H1 (cell line): ENCODE measurements around the gene LRRC37A3. TPM values are rescaled to one million over a fixed set of nuclear protein-coding genes. Genes with fewer than 3 reads are reported as not detected.
"Not testable (repeated sequence)": the region's sequence is repeated elsewhere in the genome, so short reads cannot be mapped to it uniquely, and the experiment has no call there.

Experiments used
- CTCF ChIA-PET: fragments of 300-600 bp; sonication (Branson Sonifier 250); formaldehyde crosslinking; loops from one replicate; lab custom pipeline; 2021; ENCODE audit not compliant: partially characterized antibody; lab: Charles Lee
- POLR2A ChIA-PET: fragments of 300-600 bp; sonication (Branson Sonifier 250); formaldehyde crosslinking; loops from one replicate; lab custom pipeline; 2021; ENCODE audit warnings: inconsistent platforms; ENCODE audit not compliant: partially characterized antibody; lab: Charles Lee
- DNase-seq, 2 experiments: peaks; one replicate each; pipeline versions ENCODE4 v3.0.0 to v3.0.0-alpha.2; 2010 to 2022; ENCODE audit warnings: low spot score in 2 of 2, low read depth in 1 of 2, mixed read lengths in 1 of 2
- FAIRE-seq: peaks from 2 replicates; lab custom pipeline; 2011; peaks lifted over from hg19 to GRCh38; lab: Jason Lieb, UNC
- H2AFZ ChIP-seq: 2 replicates; pipeline ENCODE4 v1.8.1; 2012; ENCODE audit warnings: low read length, inconsistent platforms
- H2AK5ac ChIP-seq: 2 replicates; pipeline ENCODE4 v1.6.1; 2013; ENCODE audit warnings: low read depth, low read length
- H2BK120ac ChIP-seq: replicated peaks from 2 replicates; pipeline ENCODE3; 2013; ENCODE audit warnings: low read depth, low read length, inconsistent platforms
- H2BK12ac ChIP-seq: 2 replicates; pipeline ENCODE4 v1.6.1; 2013; ENCODE audit warnings: low read depth, low read length
- H2BK15ac ChIP-seq: 2 replicates; pipeline ENCODE4 v1.6.1; 2013; ENCODE audit warnings: low read length
- H2BK20ac ChIP-seq: 2 replicates; pipeline ENCODE4 v1.6.1; 2013; ENCODE audit warnings: low read length
- H2BK5ac ChIP-seq: 2 replicates; pipeline ENCODE4 v1.6.1; 2013; ENCODE audit warnings: low read depth, low read length
- H3K14ac ChIP-seq: 2 replicates; pipeline ENCODE4 v1.6.1; 2013; ENCODE audit warnings: inconsistent platforms; ENCODE audit not compliant: insufficient read length
- H3K18ac ChIP-seq: 2 replicates; pipeline ENCODE4 v1.6.1; 2013; ENCODE audit warnings: low read length; ENCODE audit errors: extremely low read depth
- H3K23ac ChIP-seq: 2 replicates; pipeline ENCODE4 v1.6.1; 2013; ENCODE audit warnings: inconsistent platforms; ENCODE audit not compliant: insufficient read length
- H3K23me2 ChIP-seq: 2 replicates; pipeline ENCODE4 v1.6.1; 2013; ENCODE audit warnings: low read depth, low read length
- H3K27ac ChIP-seq: 2 replicates; pipeline ENCODE4 v1.6.1; 2011; ENCODE audit warnings: low read depth, low read length, inconsistent platforms
- H3K27me3 ChIP-seq, 4 experiments: replicated peaks in 1 of 4; 1 replicate in 1 of 4; 2 replicates in 3 of 4; pipeline versions ENCODE4 v1.6.1 to v1.8.1; 2011 to 2013; ENCODE audit warnings: low read length in 3 of 4, mild to moderate bottlenecking in 3 of 4, inconsistent platforms in 2 of 4, mixed read lengths in 2 of 4, moderate library complexity in 1 of 4; ENCODE audit not compliant: control insufficient read depth in 3 of 4, insufficient read depth in 3 of 4; ENCODE audit errors: extremely low read depth in 1 of 4
- H3K36me3 ChIP-seq, 4 experiments: 2 replicates each; pipeline versions ENCODE4 v1.6.1 to v1.8.1; 2011 to 2013; ENCODE audit warnings: mild to moderate bottlenecking in 4 of 4, low read length in 3 of 4, moderate library complexity in 2 of 4, control low read depth in 1 of 4, inconsistent platforms in 1 of 4; ENCODE audit not compliant: insufficient read depth in 4 of 4, control insufficient read depth in 2 of 4
- H3K4ac ChIP-seq: replicated peaks from 2 replicates; pipeline ENCODE3; 2013; ENCODE audit warnings: low read length, low read depth, mixed read lengths, inconsistent platforms; ENCODE audit not compliant: insufficient read length
- H3K4me1 ChIP-seq, 4 experiments: replicated peaks in 1 of 4; 1 replicate in 1 of 4; 2 replicates in 3 of 4; pipeline versions ENCODE4 v1.6.1 to v1.8.1; 2011 to 2013; ENCODE audit warnings: low read length in 3 of 4, inconsistent platforms in 2 of 4, mixed read lengths in 1 of 4; ENCODE audit not compliant: insufficient read depth in 4 of 4, control insufficient read depth in 3 of 4
- H3K4me2 ChIP-seq, 2 experiments: 2 replicates each; pipeline versions ENCODE4 v1.6.1 to v1.8.1; 2011 to 2013; ENCODE audit warnings: low read depth in 2 of 2, low read length in 2 of 2, control low read depth in 1 of 2, inconsistent platforms in 1 of 2, mild to moderate bottlenecking in 1 of 2; ENCODE audit not compliant: insufficient read depth in 1 of 2
- H3K4me3 ChIP-seq, 4 experiments: fragments of 200-600, 300-600 bp in 1 of 4; sonication (generic), shearing (Covaris generic), sonication (Bioruptor Twin) in 1 of 4; 2 replicates each; pipeline versions ENCODE4 v1.5.1 to v1.8.1; 2011 to 2016; ENCODE audit warnings: low read length in 4 of 4, low read depth in 3 of 4, control low read depth in 2 of 4, inconsistent platforms in 2 of 4, mild to moderate bottlenecking in 2 of 4, mixed read lengths in 1 of 4, moderate library complexity in 1 of 4; ENCODE audit not compliant: insufficient read depth in 2 of 4; ENCODE audit errors: extremely low read depth in 1 of 4
- H3K56ac ChIP-seq: replicated peaks from 2 replicates; pipeline ENCODE3; 2013; ENCODE audit warnings: low read depth, mild to moderate bottlenecking, mixed read lengths, low read length, inconsistent platforms; ENCODE audit not compliant: insufficient read length
- H3K79me1 ChIP-seq: 2 replicates; pipeline ENCODE4 v1.6.1; 2013; ENCODE audit warnings: low read depth, low read length, control low read depth
- H3K79me2 ChIP-seq, 2 experiments: 2 replicates each; pipeline versions ENCODE4 v1.6.1 to v1.8.1; 2012 to 2013; ENCODE audit warnings: low read length in 2 of 2, mild to moderate bottlenecking in 2 of 2, inconsistent platforms in 1 of 2; ENCODE audit not compliant: insufficient read depth in 2 of 2, control insufficient read depth in 1 of 2
- H3K9ac ChIP-seq, 4 experiments: replicated peaks in 1 of 4; 1 replicate in 1 of 4; 2 replicates in 3 of 4; pipeline versions ENCODE4 v1.6.1 to v1.8.1; 2011 to 2013; ENCODE audit warnings: low read depth in 3 of 4, low read length in 3 of 4, control low read depth in 2 of 4, mild to moderate bottlenecking in 2 of 4, moderate library complexity in 2 of 4, inconsistent platforms in 1 of 4; ENCODE audit errors: extremely low read depth in 1 of 4
- H3K9me3 ChIP-seq, 2 experiments: 2 replicates each; pipeline versions ENCODE4 v1.6.1 to v1.8.1; 2012 to 2013; ENCODE audit warnings: mild to moderate bottlenecking in 2 of 2, moderate library complexity in 2 of 2, control low read depth in 1 of 2, inconsistent platforms in 1 of 2, low read depth in 1 of 2, low read length in 1 of 2, mixed read lengths in 1 of 2; ENCODE audit not compliant: insufficient read depth in 2 of 2
- H4K20me1 ChIP-seq, 2 experiments: replicated peaks in 1 of 2; 2 replicates each; pipeline versions ENCODE3 to v1.8.1; 2011 to 2013; ENCODE audit warnings: inconsistent platforms in 2 of 2, low read length in 2 of 2, mild to moderate bottlenecking in 1 of 2; ENCODE audit not compliant: insufficient read depth in 2 of 2, control insufficient read depth in 1 of 2
- H4K5ac ChIP-seq: 2 replicates; pipeline ENCODE4 v1.6.1; 2013; ENCODE audit warnings: low read length, low read depth, mixed read lengths, inconsistent platforms; ENCODE audit not compliant: insufficient read length
- H4K8ac ChIP-seq: 2 replicates; pipeline ENCODE4 v1.8.0; 2013; ENCODE audit warnings: mild to moderate bottlenecking, moderate library complexity, low read length, inconsistent platforms; ENCODE audit not compliant: insufficient read depth; ENCODE audit errors: extremely low read depth
- H4K91ac ChIP-seq: replicated peaks from 2 replicates; pipeline ENCODE3; 2013; ENCODE audit warnings: low read length, mixed read lengths, inconsistent platforms; ENCODE audit not compliant: insufficient read length
- WGBS, 2 experiments: shearing (Covaris generic) in 1 of 2; methylation state at CpG; one replicate each; pipeline versions ENCODE4 v1.1.6 to v1.1.7; 2013 to 2015; ENCODE audit warnings: low lambda C conversion rate in 2 of 2, mixed read lengths in 2 of 2, inconsistent platforms in 1 of 2, low coverage in 1 of 2, missing lambda C conversion rate in 1 of 2; ENCODE audit not compliant: insufficient replicate concordance in 2 of 2, insufficient coverage in 1 of 2, insufficient read length in 1 of 2; ENCODE audit errors: extremely low coverage in 1 of 2, missing lambda C conversion rate in 1 of 2; 5-methylcytosine and 5-hydroxymethylcytosine counted together
- polyA plus RNA-seq, 7 experiments: library from polyadenylated mRNA; depleted of rRNA in 3 of 7; stranded (reverse) in 5 of 7; unstranded in 2 of 7; fragments of >200 nt in 5 of 7; fragments of 200-250 nt in 2 of 7; gene quantifications; 1 replicate in 5 of 7; 2 replicates in 1 of 7; 4 replicates in 1 of 7; pipeline versions ENCODE4 v1.2.1 to v1.2.3, GENCODE V29; 2011 to 2013; ENCODE audit warnings: missing spikeins in 2 of 7, mixed read lengths in 2 of 7
- total RNA-seq: library from RNA; stranded (reverse); fragmentation: NEBNext Ultra II Directional; extraction: Animal tissue kit (Norgen Biotek cat#: 25700); gene quantifications from 2 replicates; pipeline ENCODE4 v1.2.1, GENCODE V29; 2021

The LRRC37A3 gene
- total and polyA plus RNA-seq, 2 of the 8 experiments (the other 6 are each of a cell fraction or from before 2014, with no cell fraction given) = 2.7 to 9.4 TPM

DNA sequence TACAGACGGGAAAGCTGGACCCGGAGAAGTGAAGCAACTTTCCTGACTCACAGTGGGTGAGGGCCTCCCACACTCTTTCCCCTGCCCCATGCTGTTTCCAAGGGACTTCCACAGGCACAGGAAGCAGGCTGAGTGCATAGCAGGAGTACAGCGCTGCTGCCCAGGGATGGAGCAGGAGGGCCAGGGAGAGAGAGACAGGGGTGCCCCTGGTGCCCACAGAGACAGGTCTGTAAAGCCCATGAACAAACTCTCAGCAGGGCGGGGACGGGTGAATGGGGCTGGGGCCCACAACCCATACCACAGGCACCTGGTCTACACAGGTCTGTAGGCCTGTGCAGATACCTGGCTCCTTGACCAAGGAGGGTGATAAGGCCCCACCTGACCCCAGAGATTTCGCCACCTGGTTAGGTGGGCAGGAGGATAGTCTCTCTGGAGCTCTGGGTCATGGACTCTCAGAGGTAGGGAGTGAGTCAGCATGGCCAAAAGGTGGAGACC is 15.1 kb upstream of the LRRC37A3 start:
- H3K4me3 ChIP-seq, H2BK12ac ChIP-seq, H3K4me2 ChIP-seq, H3K27ac ChIP-seq, H3K79me2 ChIP-seq, H3K23ac ChIP-seq, DNase-seq, H2BK20ac ChIP-seq, H4K91ac ChIP-seq, H4K8ac ChIP-seq, H3K79me1 ChIP-seq, FAIRE-seq, H3K9ac ChIP-seq, H3K36me3 ChIP-seq, H3K4me1 ChIP-seq, H3K27me3 ChIP-seq, H2BK120ac ChIP-seq, H4K20me1 ChIP-seq, H3K23me2 ChIP-seq, H3K9me3 ChIP-seq, H3K56ac ChIP-seq, H2AK5ac ChIP-seq, H4K5ac ChIP-seq, H3K14ac ChIP-seq, H3K18ac ChIP-seq, CTCF ChIA-PET, H2BK5ac ChIP-seq, POLR2A ChIA-PET, H2BK15ac ChIP-seq, H2AFZ ChIP-seq, H3K4ac ChIP-seq: not testable (repeated sequence)
- whole genome bisulfite sequencing, 2 experiments = 82% methylated on average over 4 of the region's 6 CpGs; no CpG with 5 or more reads in 1 of the 2 experiments

DNA sequence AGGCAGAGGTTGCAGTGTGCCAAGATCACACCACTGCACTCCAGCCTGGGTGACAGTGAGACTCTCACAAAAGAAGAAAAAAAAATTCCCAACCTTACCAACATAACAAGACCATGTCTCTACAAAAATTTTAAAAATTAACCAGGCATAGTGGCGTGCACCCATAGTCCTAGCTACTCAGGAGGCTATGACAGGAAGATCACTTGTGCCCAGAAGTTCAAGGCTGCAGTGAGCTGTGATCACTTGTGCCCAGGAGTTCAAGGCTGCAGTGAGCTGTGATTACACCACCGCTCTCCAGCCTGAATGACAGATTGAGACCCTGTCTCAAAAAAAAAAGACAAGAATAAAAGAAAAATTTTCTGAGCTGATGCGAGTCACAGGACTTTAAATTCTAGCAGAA is 13.6 kb upstream of the LRRC37A3 start:
- H2BK5ac ChIP-seq, H2BK120ac ChIP-seq, H3K27me3 ChIP-seq, H2BK15ac ChIP-seq, H3K18ac ChIP-seq, H3K4me2 ChIP-seq, H3K79me2 ChIP-seq, H3K27ac ChIP-seq, FAIRE-seq, H3K4ac ChIP-seq, H3K23me2 ChIP-seq, CTCF ChIA-PET, DNase-seq, H3K4me3 ChIP-seq, H3K9ac ChIP-seq, H2AFZ ChIP-seq, H3K79me1 ChIP-seq, H2BK20ac ChIP-seq, H3K56ac ChIP-seq, H3K36me3 ChIP-seq, H2AK5ac ChIP-seq, POLR2A ChIA-PET, H3K4me1 ChIP-seq, H2BK12ac ChIP-seq, H4K5ac ChIP-seq, H3K14ac ChIP-seq, H4K91ac ChIP-seq, H4K8ac ChIP-seq, H3K9me3 ChIP-seq, H3K23ac ChIP-seq, H4K20me1 ChIP-seq: not testable (repeated sequence)
- 87% methylated on average over 3 of the region's 3 CpGs; no CpG with 5 or more reads in 1 of the 2 experiments for WGBS, 2 experiments
